Stimulated activated CD4-positive, alpha-beta T cell treated with anti-CD3 and anti-CD28 coated beads, Interleukin-1b, Interleukin-23, amount 100 ng/mL, for 1 hour (primary cell): ENCODE data around the gene ENPP7.

ENCODE experiments used
- DNase-seq, 2 donors: peaks; one replicate each; pipeline ENCODE4 v3.0.0-alpha.2; 2020; ENCODE audit warnings: low read depth in 2 of 2

ENPP7 gene

GRCh38 chr17:79730769-79731483 lies at the start of gene ENPP7:
Gene ENPP7 (plus strand): TSS chr17:79730943. CDS start chr17:79731140, 197 bp downstream.
- no peak for DNase-seq

- no peak for DNase-seq
These were observed 49.6 kb upstream of the ENPP7 start for GRCh38 chr17:79681101-79681621.

GRCh38 chr17:79681628-79682261 lies 49.0 kb upstream of the ENPP7 start:
- no peak for DNase-seq

GRCh38 chr17:79683365-79683764 lies 47.4 kb upstream of the ENPP7 start:
- DNase-seq = no peak

GRCh38 chr17:79684132-79684985 lies 46.4 kb upstream of the ENPP7 start:
- DNase-seq = no peak

- DNase-seq = no peak
These were observed 45.6 kb upstream of the ENPP7 start for GRCh38 chr17:79685121-79685520.

- DNase-seq = no peak
These were observed 44.3 kb upstream of the ENPP7 start for GRCh38 chr17:79686476-79686875.

GRCh38 chr17:79690466-79690865 lies 40.3 kb upstream of the ENPP7 start:
- DNase-seq = no peak

GRCh38 chr17:79690988-79691836 lies 39.5 kb upstream of the ENPP7 start:
- no peak for DNase-seq

- no peak for DNase-seq
These were observed 38.8 kb upstream of the ENPP7 start for GRCh38 chr17:79691931-79692330.

- DNase-seq = no peak
These were observed 37.3 kb upstream of the ENPP7 start for GRCh38 chr17:79693419-79693818.

GRCh38 chr17:79695293-79695790 lies 35.4 kb upstream of the ENPP7 start:
- no peak for DNase-seq

- DNase-seq = no peak
These were observed 34.7 kb upstream of the ENPP7 start for GRCh38 chr17:79695797-79696609.

GRCh38 chr17:79696610-79696982 lies 34.1 kb upstream of the ENPP7 start:
- no peak for DNase-seq

- no peak for DNase-seq
These were observed 32.4 kb upstream of the ENPP7 start for GRCh38 chr17:79698146-79698846.

GRCh38 chr17:79699386-79700036 lies 31.2 kb upstream of the ENPP7 start:
- DNase-seq = no peak

GRCh38 chr17:79700592-79700991 lies 30.2 kb upstream of the ENPP7 start:
- DNase-seq = no peak

GRCh38 chr17:79702034-79702433 lies 28.7 kb upstream of the ENPP7 start:
- DNase-seq = no peak

GRCh38 chr17:79702550-79703236 lies 28.1 kb upstream of the ENPP7 start:
- DNase-seq = no peak
